Lung (tissue), 12 donors: Measurements from ENCODE around the gene USP6NL. TPM values are rescaled to one million over a fixed set of nuclear protein-coding genes. Genes with fewer than 3 reads are reported as not detected.

Experiments used
- ATAC-seq: fragments of 200-7000 bp; cut with Tn5 transposase; one replicate; pipeline ENCODE4 v1.9.1; 2020; ENCODE audit warnings: moderate number of reproducible peaks; ENCODE audit not compliant: insufficient read depth, low FRiP score
- DNase-seq, 3 donors: peaks; one replicate each; pipeline ENCODE4 v3.0.0-alpha.2; 2013 to 2017
- H3K27ac ChIP-seq, 2 donors: one replicate each; pipeline ENCODE4 v1.5.1; 2013; ENCODE audit warnings: mild to moderate bottlenecking in 2 of 2, moderate library complexity in 2 of 2, control low read depth in 1 of 2, inconsistent platforms in 1 of 2, low read depth in 1 of 2, low read length in 1 of 2
- H3K27me3 ChIP-seq, 3 donors: one replicate each; pipeline ENCODE4 v1.5.1; 2013; ENCODE audit warnings: low read length in 2 of 3; ENCODE audit not compliant: control insufficient read depth in 3 of 3, insufficient read depth in 3 of 3
- H3K36me3 ChIP-seq, 4 donors: one replicate each; pipeline ENCODE4 v1.5.1; 2013; ENCODE audit warnings: low read length in 4 of 4, mild to moderate bottlenecking in 1 of 4, moderate library complexity in 1 of 4; ENCODE audit not compliant: control insufficient read depth in 4 of 4, insufficient read depth in 4 of 4
- H3K4me1 ChIP-seq, 5 donors: one replicate each; pipeline ENCODE4 v1.5.1; 2013; ENCODE audit warnings: low read length in 5 of 5, mild to moderate bottlenecking in 2 of 5, moderate library complexity in 1 of 5; ENCODE audit not compliant: control insufficient read depth in 5 of 5, insufficient read depth in 5 of 5
- H3K4me3 ChIP-seq: one replicate; pipeline ENCODE4 v1.5.1; 2013; ENCODE audit warnings: mild to moderate bottlenecking, control low read depth, moderate library complexity
- H3K9ac ChIP-seq, 2 donors: one replicate each; pipeline ENCODE4 v1.5.1; 2013; ENCODE audit warnings: low read length in 2 of 2, control low read depth in 1 of 2; ENCODE audit not compliant: insufficient read depth in 1 of 2
- H3K9me3 ChIP-seq, 4 donors: one replicate each; pipeline ENCODE4 v1.5.1; 2013; ENCODE audit warnings: low read length in 3 of 4, mild to moderate bottlenecking in 1 of 4, moderate library complexity in 1 of 4; ENCODE audit not compliant: control insufficient read depth in 4 of 4, insufficient read depth in 3 of 4
- CTCF ChIP-seq: IDR thresholded peaks from 2 replicates; pipeline ENCODE4 v1.5.1; 2012; ENCODE audit warnings: mild to moderate bottlenecking; ENCODE audit errors: control extremely low read depth, extremely low read depth
- WGBS, 2 donors: extraction: QIAGEN DNeasy Blood & Tissue Kit; methylation state at CpG; one replicate each; pipeline ENCODE4 v1.1.7; 2013; 5-methylcytosine and 5-hydroxymethylcytosine counted together
- polyA plus RNA-seq, 2 donors: library from polyadenylated mRNA; stranded (reverse); fragments of 200-250 nt; gene quantifications; one replicate each; pipeline ENCODE4 v1.2.1, GENCODE V29; 2013
- total RNA-seq, 2 donors: library from RNA; depleted of rRNA in 1 of 2; stranded (reverse); fragments of >200 nt in 1 of 2; gene quantifications; one replicate each; pipeline ENCODE4 v1.2.1, GENCODE V29; 2014 to 2021
- donor health status: control.
- donor health status: control.
- donor health status: Bipolar disorder and iron deficiency.
- donor health status: healthy.
- donor health status: DM: yes; HTN: yes; CAD: no.

The USP6NL gene
- total and polyA plus RNA-seq, 4 donors = 5.4 to 41.7 (median 13.4) TPM

GRCh38 chr10:11509036-11509435 is 102.4 kb downstream of the USP6NL start:
- no peak for DNase-seq
- TF ChIP-seq CTCF = no peak
- H3K9me3 ChIP-seq = no peaks in the 10 kb centered on the region
- 96 to 97% methylated on average over 5 of the region's 5 CpGs for WGBS, 2 donors
- H3K27ac ChIP-seq = no peak overlapping the region
- H3K27me3 ChIP-seq = no peaks in the 10 kb centered on the region
- no peak overlapping the region for H3K4me3 ChIP-seq
- H3K4me1 ChIP-seq = peaks cover 0 to 2% (median 0%) of the 10 kb centered on the region in 5 donors
- H3K9ac ChIP-seq = no peak overlapping the region
- ATAC-seq = no peak
- H3K36me3 ChIP-seq = peaks cover 0 to 7% (median 2%) of the 10 kb centered on the region in 4 donors

- DNase-seq (no peak), ATAC-seq (no peak)
- H3K9me3 ChIP-seq = no peaks in the 10 kb centered on the region
- H3K4me3 ChIP-seq = no peak overlapping the region
- peaks cover 0 to 2% (median 0%) of the 10 kb centered on the region in 5 donors for H3K4me1 ChIP-seq
- 70 to 79% methylated on average over 3 of the region's 3 CpGs for WGBS, 2 donors
- no peak for TF ChIP-seq CTCF
- peaks cover 0 to 7% (median 2%) of the 10 kb centered on the region in 4 donors for H3K36me3 ChIP-seq
- H3K27ac ChIP-seq = no peak overlapping the region
- H3K27me3 ChIP-seq = no peaks in the 10 kb centered on the region
- no peak overlapping the region for H3K9ac ChIP-seq
Measured at GRCh38 chr10:11506247-11506789, 105.1 kb downstream of the USP6NL start.

GRCh38 chr10:11505639-11506038 is 105.8 kb downstream of the USP6NL start:
- Histone ChIP-seq H3K9me3 (no peaks in the 10 kb centered on the region), H3K4me3 (no peak overlapping the region), H3K36me3 (peaks cover 0 to 7% (median 2%) of the 10 kb centered on the region in 4 donors), H3K27me3 (no peaks in the 10 kb centered on the region), H3K4me1 (peaks cover 0 to 2% (median 0%) of the 10 kb centered on the region in 5 donors), H3K9ac (no peak overlapping the region), H3K27ac (no peak overlapping the region)
- no peak for TF ChIP-seq CTCF
- DNase-seq (no peak), ATAC-seq (no peak)
- WGBS, 2 donors = 85 to 94% methylated on average over 3 of the region's 3 CpGs
